HepG2 (cell line): ENCODE results near the gene GNAS-AS1.

Source experiments
- AFF4 ChIP-seq: sonication (generic); formaldehyde crosslinking; IDR thresholded peaks from 2 replicates; pipeline ENCODE4 v1.4.0; 2020; ENCODE audit warnings: missing genetic modification reagents
- GABPB1 ChIP-seq: IDR thresholded peaks from 2 replicates; pipeline ENCODE4 v1.6.1; 2016; ENCODE audit warnings: mild to moderate bottlenecking, missing genetic modification reagents, moderate library complexity, missing compliant biosample characterization
- POLR2A ChIP-seq, 2 experiments: IDR thresholded peaks; 2 replicates each; pipeline ENCODE4 v1.6.1; 2011; ENCODE audit warnings: low read depth in 2 of 2, low read length in 2 of 2, mild to moderate bottlenecking in 1 of 2, moderate library complexity in 1 of 2; ENCODE audit not compliant: insufficient read depth in 1 of 2
- ZEB1 ChIP-seq: IDR thresholded peaks from 2 replicates; pipeline ENCODE4 v1.6.1; 2012; ENCODE audit warnings: mild to moderate bottlenecking, low read depth, inconsistent platforms; ENCODE audit not compliant: insufficient replicate concordance

DNA sequence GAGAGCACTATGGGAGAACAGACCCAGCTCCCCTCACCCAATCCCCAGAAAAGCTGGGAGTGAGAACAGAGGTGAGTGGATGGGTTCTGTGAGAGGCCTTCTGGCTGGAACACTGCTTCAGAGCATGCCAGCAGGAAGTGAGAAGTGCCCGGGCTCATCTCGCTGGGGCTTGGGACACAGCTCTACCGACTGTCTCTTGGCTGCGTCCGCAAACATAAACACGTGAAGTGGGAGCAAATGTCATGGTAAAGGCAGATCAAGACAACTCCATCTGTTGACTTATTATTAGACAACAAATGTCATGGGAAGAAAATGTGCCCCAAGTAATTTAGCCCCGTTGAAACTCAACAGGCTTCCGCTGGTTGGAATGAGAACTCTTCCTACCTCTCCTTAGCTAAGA is 25.9 kb downstream of the GNAS-AS1 start:
- TF ChIP-seq AFF4 (no peak), POLR2A (IDR thresholded peaks at IDR 0.05; ENCODE audit: insufficient read depth in 1 of 2, low read depth in 2 of 2, low read length in 2 of 2) (no peak), GABPB1 (no peak), ZEB1 (no peak)
